Chondrocyte (in vitro differentiated cells): Measurements from ENCODE around the gene SIK1. TPM values are rescaled to one million over a fixed set of nuclear protein-coding genes. Genes with fewer than 3 reads are reported as not detected.

ENCODE experiments used
- DNase-seq: peaks from one replicate; pipeline ENCODE4 v3.0.0; 2021; ENCODE audit warnings: mixed read lengths, low spot score
- H3K27ac Mint-ChIP-seq: one replicate; pipeline ENCODE4 v1.8.0; 2021; ENCODE audit warnings: mild to moderate bottlenecking, moderate library complexity, mixed read lengths; ENCODE audit not compliant: unreplicated experiment
- H3K27me3 Mint-ChIP-seq: 2 replicates; pipeline ENCODE4 v1.8.0; 2021; ENCODE audit warnings: low read depth, mixed read lengths
- H3K36me3 Mint-ChIP-seq: 2 replicates; pipeline ENCODE4 v1.8.0; 2021; ENCODE audit warnings: low read depth, mixed read lengths
- H3K4me1 Mint-ChIP-seq: 2 replicates; pipeline ENCODE4 v1.8.0; 2021; ENCODE audit warnings: low read depth, mild to moderate bottlenecking, mixed read lengths
- H3K4me3 Mint-ChIP-seq: one replicate; pipeline ENCODE4 v1.8.0; 2021; ENCODE audit warnings: mild to moderate bottlenecking, moderate library complexity, mixed read lengths; ENCODE audit not compliant: unreplicated experiment
- H3K9me3 Mint-ChIP-seq: 2 replicates; pipeline ENCODE4 v1.8.0; 2021; ENCODE audit warnings: low read depth, mixed read lengths
- total RNA-seq: library from RNA; stranded (reverse); gene quantifications from 3 replicates; pipeline ENCODE4 v1.2.1, GENCODE V29; 2021
- TF ChIP-seq, protein P1 (sequence below): fragments of 200-600 bp; sonication (generic); IDR thresholded peaks from 2 replicates; pipeline ENCODE4 v1.5.0; 2021; ENCODE audit warnings: antibody characterized with exemption, mild to moderate bottlenecking, moderate library complexity

Gene SIK1
- total RNA-seq, 1 donor from 2014 or later = 60.7 TPM

DNA sequence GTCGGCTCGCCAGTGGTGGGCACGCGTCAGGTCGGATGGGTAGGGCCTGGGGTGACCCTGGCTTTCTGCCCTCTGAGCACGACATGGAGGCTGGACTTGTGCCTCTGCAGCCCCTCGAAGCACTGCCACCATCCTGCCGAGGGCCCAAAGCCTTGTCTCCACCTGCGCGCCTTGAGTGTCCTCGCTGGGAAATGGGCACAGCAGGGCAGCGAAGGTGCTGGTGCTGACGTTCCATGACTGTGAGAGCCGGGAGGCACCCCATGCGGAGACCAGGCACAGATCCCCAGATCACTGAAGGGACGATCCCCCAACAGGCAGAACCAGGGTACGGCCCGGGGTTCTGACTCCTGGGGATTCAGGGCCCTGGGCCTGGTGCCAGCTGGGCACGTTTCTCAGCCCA lies 60.3 kb downstream of the SIK1 start:
- Mint-ChIP-seq H3K27me3 (peaks cover 5% of the 10 kb centered on the region), H3K4me1 (peaks cover 14% of the 10 kb centered on the region), H3K36me3 (no peaks in the 10 kb centered on the region), H3K27ac (no peak overlapping the region), H3K9me3 (no peaks in the 10 kb centered on the region), H3K4me3 (no peak overlapping the region)
- DNase-seq = peak; percentile 74
- TF ChIP-seq, protein P1, sequence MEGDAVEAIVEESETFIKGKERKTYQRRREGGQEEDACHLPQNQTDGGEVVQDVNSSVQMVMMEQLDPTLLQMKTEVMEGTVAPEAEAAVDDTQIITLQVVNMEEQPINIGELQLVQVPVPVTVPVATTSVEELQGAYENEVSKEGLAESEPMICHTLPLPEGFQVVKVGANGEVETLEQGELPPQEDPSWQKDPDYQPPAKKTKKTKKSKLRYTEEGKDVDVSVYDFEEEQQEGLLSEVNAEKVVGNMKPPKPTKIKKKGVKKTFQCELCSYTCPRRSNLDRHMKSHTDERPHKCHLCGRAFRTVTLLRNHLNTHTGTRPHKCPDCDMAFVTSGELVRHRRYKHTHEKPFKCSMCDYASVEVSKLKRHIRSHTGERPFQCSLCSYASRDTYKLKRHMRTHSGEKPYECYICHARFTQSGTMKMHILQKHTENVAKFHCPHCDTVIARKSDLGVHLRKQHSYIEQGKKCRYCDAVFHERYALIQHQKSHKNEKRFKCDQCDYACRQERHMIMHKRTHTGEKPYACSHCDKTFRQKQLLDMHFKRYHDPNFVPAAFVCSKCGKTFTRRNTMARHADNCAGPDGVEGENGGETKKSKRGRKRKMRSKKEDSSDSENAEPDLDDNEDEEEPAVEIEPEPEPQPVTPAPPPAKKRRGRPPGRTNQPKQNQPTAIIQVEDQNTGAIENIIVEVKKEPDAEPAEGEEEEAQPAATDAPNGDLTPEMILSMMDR = no peak

DNA sequence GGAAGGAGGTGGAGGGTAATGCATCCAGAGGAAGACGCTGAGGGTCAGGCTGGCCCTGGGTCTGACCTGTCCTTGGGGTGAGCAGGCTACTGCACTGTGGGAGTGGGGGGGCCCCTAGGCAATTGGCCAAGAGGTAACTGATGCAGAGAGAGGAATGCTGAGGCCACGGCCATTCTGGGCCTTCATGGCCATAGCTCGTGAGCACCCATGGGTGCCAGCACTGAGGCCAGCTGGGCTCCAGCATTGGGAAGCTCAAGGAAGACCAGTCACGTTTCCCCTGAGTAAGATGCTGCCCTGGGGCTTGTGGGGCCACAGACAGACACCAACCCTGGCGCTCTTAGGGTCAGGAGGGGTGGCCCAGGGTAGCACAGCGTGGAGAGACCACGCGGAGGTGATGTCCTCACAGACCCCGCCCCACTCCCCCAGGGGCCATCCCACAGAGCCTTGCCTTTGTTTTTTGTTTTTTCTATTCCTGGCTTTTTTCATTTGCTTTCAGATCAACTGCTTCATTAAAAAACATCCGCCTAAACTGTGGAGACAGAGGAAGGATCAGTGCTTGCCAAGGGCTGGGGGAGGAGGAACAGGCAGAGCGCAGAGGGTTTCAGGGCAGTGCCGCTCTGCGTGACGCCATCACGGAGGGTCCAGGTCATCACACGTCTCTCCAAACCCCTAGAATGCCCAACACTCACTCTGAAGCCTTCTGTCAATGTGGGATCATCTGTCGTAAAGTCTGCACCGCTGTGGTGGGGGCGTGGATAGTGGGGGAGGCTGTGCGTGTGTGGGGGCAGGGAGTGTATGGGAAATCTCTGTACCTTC lies 61.1 kb downstream of the SIK1 start:
- TF ChIP-seq, protein P1 = no peak
- Mint-ChIP-seq H3K4me3 (no peak overlapping the region), H3K4me1 (peaks cover 22% of the 10 kb centered on the region), H3K27ac (no peak overlapping the region), H3K27me3 (peaks cover 5% of the 10 kb centered on the region), H3K36me3 (no peaks in the 10 kb centered on the region), H3K9me3 (no peaks in the 10 kb centered on the region)
- DNase-seq = peak; percentile 85

DNA sequence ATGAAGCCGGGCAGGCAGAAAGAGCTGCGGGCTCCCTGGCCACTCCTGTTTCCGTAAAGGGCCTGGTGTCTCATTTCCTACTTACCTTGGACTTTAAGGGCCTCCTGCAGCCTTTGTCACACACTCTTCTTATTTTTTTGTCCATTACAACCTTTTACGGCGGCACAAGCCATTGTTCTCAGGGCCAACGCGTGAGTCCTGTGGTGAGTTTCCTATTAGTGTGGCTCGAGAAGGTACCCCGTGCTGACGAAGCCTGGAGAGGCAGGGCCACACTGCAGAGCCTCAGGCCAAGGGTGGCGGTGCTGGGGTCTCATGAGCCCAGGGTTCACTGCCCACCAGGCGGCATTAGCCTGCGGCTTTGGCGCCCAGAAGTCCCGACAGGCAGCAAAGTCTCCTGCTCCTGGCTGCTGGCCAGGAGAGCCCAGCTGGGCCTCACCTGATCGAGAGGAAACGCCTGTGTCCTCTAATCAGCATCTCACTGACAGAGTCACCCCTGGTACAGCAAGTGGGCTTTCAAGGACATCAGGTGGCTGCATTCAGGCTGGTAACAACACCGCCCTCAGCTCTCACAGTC lies 62.0 kb downstream of the SIK1 start:
- peaks cover 4% of the 10 kb centered on the region for H3K27me3 Mint-ChIP-seq
- TF ChIP-seq, protein P1 = no peak
- peak; percentile 71 for DNase-seq
- H3K27ac Mint-ChIP-seq = no peak overlapping the region
- H3K4me3 Mint-ChIP-seq = no peak overlapping the region
- H3K36me3 Mint-ChIP-seq = no peaks in the 10 kb centered on the region
- H3K9me3 Mint-ChIP-seq = no peaks in the 10 kb centered on the region
- H3K4me1 Mint-ChIP-seq = peaks cover 23% of the 10 kb centered on the region

Other genes starting within 250 kb of the SIK1 start
- gene HSF2BP, start 232.4 kb upstream of the SIK1 start, total RNA-seq = 3.5 to 5.0 TPM (median 4.0 TPM) in 3 replicates
- 24.5 to 29.0 TPM (median 24.8 TPM) in 3 replicates for gene RRP1B, start 232.4 kb upstream of the SIK1 start, total RNA-seq